Neuron (in vitro differentiated cells): Measurements from ENCODE around the gene BMERB1.
"Not testable (repeated sequence)": the region's sequence is repeated elsewhere in the genome, so short reads cannot be mapped to it uniquely, and the experiment has no call there.

Experiments used
- H2AFZ ChIP-seq: one replicate; pipeline ENCODE4 v1.6.1; 2013; ENCODE audit warnings: low read depth, mild to moderate bottlenecking, inconsistent platforms, low read length, moderate library complexity
- H3K27me3 ChIP-seq: one replicate; pipeline ENCODE4 v1.6.1; 2013; ENCODE audit warnings: low read length; ENCODE audit not compliant: insufficient read depth
- H3K36me3 ChIP-seq: one replicate; pipeline ENCODE4 v1.6.1; 2013; ENCODE audit warnings: low read length; ENCODE audit not compliant: insufficient read depth
- H3K4me1 ChIP-seq: one replicate; pipeline ENCODE4 v1.6.1; 2013; ENCODE audit warnings: low read length; ENCODE audit not compliant: insufficient read depth
- H3K4me3 ChIP-seq: 2 replicates; pipeline ENCODE4 v1.5.1; 2013; ENCODE audit warnings: mild to moderate bottlenecking, low read length, moderate library complexity
- H3K9me3 ChIP-seq: one replicate; pipeline ENCODE4 v1.6.1; 2013; ENCODE audit warnings: low read length

BMERB1 gene

DNA sequence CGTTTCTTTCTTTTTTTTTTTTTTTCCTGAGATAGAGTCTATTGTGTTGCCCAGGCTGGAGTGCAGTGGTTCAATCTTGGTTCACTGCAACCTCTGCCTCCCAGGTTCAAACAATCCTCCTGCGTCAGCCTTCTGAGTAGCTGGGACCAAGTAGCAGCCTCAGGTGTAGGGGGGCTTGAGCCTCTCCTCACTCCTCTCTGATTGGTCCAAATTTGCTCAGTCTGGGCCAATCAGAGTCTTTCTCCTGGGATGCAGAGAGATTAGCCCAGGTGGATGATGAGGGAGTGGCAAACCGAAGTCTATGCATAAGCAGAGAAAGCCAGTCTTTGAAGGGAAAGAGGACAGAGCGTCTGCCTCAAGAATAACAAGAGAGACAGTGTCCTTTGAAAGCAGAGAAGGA, 99.0 kb downstream of the BMERB1 start:
- Histone ChIP-seq H3K27me3 (no peaks in the 10 kb centered on the region), H3K4me1 (peaks cover 16% of the 10 kb centered on the region), H3K4me3 (no peak overlapping the region), H3K36me3 (peaks cover 8% of the 10 kb centered on the region), H3K9me3 (no peaks in the 10 kb centered on the region), H2AFZ (no peak overlapping the region)

DNA sequence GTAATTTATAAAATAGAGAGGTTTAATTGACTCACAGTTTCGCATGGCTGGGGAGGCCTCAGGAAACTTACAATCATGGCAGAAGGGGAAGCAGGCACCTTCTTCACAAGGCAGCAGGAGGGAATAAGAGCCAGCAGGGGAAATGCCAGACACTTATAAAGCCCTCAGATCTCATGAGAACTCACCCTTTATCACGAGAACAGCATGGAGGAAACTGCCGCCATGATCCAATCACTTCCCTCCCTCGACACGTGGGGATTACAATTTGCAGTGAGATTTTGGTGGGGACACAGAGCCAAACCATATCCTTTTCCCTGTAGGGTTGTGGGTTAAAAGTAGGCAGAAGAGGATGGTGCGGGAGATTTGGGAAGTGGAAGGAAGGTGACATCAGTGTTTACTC, 101.4 kb downstream of the BMERB1 start:
- Histone ChIP-seq H3K36me3 (peaks cover 4% of the 10 kb centered on the region), H3K4me1 (peaks cover 27% of the 10 kb centered on the region), H3K27me3 (no peaks in the 10 kb centered on the region), H3K9me3 (no peaks in the 10 kb centered on the region), H3K4me3 (no peak overlapping the region), H2AFZ (no peak overlapping the region)

DNA sequence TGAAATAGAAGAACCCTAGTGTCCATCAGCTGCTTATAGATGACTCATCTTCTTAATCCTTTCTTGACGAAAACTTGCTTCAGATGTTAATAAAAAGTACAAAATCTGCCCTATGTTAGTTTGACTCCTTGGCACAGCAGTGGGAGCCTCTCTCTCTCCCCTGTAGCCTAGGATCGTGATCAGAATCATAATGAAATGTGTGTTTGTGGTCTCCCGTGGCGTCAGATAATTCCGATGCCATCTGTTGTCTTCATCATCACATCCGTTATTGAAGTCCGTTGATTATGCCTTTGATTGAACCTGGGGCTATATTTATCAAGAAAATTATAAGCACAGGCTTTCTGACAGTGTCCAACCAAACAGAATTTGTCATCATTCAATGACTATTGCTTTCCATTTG, 102.5 kb downstream of the BMERB1 start:
- no peak overlapping the region for H3K4me3 ChIP-seq
- no peak overlapping the region for H2AFZ ChIP-seq
- H3K4me1 ChIP-seq: peaks cover 30% of the 10 kb centered on the region
- H3K27me3 ChIP-seq: no peaks in the 10 kb centered on the region
- no peaks in the 10 kb centered on the region for H3K9me3 ChIP-seq
- H3K36me3 ChIP-seq: peaks cover 4% of the 10 kb centered on the region

DNA sequence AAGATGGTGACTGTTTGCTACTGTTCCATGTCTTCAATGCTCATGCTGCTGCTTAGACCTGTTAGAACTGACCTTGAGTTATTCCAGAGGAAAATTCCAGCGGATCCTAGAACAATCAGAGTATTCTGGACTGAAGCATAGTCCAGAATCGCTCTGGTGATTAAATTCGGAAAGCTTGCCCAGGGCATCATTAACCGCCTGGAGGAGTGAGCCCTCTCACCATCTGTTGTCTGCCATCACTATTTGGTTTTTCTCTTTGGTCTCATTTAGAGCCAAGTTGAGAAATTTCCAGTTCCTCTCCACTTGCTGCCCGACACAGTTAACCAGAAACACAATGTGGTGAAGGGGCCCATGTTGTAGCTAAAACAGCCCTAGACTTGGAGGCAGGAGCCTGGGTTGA, 104.1 kb downstream of the BMERB1 start:
- Histone ChIP-seq H3K36me3 (peaks cover 4% of the 10 kb centered on the region), H3K9me3 (peaks cover 6% of the 10 kb centered on the region), H3K4me3 (no peak overlapping the region), H3K4me1 (peaks cover 34% of the 10 kb centered on the region), H3K27me3 (no peaks in the 10 kb centered on the region), H2AFZ (no peak overlapping the region)

DNA sequence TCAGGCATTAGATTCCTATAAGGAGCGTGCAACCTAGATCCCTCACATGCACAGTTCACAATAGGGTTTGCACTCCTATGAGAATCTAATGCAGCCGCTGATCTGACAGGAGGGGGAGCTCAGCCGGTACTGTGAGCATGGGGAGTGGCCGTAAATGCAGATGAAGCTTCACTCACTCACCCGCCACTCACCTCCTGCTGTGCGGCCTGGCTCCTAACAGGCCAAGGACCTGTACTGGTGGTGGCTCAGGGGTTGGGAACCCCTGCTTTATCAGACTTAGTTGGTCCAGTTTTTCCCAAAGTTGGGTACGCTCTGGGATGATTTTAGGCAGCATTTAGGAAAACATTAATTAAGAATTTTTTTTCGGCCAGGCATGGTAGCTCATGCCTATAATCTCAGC, 104.8 kb downstream of the BMERB1 start:
- Histone ChIP-seq H2AFZ (no peak overlapping the region), H3K27me3 (no peaks in the 10 kb centered on the region), H3K4me3 (no peak overlapping the region), H3K9me3 (peaks cover 6% of the 10 kb centered on the region), H3K36me3 (peaks cover 4% of the 10 kb centered on the region), H3K4me1 (peaks cover 27% of the 10 kb centered on the region)

DNA sequence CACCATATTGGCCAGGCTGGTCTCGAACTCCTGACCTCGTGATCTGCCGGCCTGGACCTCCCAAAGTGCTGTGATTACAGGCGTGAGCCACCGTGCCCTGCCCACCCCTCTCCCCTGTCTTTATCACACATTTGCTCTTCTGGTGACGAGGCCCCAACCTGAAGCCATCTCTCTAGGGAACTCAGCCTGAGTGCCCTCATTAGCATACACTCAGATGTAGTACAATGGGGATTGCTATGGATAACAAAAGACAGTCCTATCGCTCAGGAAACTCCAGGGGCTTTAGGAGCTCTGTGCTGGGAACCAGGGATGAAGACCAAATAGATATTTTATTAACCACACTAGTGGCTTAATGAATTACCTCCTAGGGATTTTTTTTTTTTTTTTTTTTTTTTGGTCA, 107.9 kb downstream of the BMERB1 start:
- no peak overlapping the region for H3K4me3 ChIP-seq
- H3K27me3 ChIP-seq: no peaks in the 10 kb centered on the region
- peaks cover 6% of the 10 kb centered on the region for H3K9me3 ChIP-seq
- no peak overlapping the region for H2AFZ ChIP-seq
- H3K4me1 ChIP-seq: peaks cover 21% of the 10 kb centered on the region
- no peaks in the 10 kb centered on the region for H3K36me3 ChIP-seq

DNA sequence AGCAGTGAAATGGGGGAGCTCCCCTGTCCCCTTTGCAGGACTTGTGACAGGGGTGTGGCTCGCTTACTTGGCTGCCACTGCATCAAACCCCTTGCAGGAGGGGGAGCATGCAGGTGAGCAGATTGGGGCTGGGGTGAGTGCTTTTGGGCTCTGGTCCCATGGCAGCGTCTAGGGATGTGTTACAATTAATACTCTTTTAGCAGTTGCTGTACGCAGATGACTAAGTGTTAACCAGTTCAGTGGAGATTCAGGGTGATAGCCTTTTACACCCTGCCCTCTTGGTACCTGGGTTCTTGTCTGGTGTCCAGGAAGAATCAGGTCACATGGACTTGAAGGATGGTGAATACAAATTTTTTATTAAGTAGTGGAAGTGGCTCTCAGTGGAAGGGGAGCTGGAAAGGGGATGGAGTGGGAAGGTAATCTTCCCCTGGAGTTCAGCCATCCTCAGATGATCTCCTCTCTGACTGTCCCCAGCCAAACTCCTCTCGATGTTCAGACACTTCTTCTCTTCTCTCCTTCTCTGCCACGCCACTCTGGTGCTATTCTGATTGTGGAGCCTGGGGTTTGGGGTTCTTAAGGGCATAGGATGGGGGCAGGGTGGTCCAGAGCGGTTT, 108.5 kb downstream of the BMERB1 start:
- Histone ChIP-seq H3K36me3 (no peaks in the 10 kb centered on the region), H3K4me1 (peaks cover 21% of the 10 kb centered on the region), H3K27me3 (no peaks in the 10 kb centered on the region), H2AFZ (no peak overlapping the region), H3K4me3 (no peak overlapping the region), H3K9me3 (peaks cover 6% of the 10 kb centered on the region)

DNA sequence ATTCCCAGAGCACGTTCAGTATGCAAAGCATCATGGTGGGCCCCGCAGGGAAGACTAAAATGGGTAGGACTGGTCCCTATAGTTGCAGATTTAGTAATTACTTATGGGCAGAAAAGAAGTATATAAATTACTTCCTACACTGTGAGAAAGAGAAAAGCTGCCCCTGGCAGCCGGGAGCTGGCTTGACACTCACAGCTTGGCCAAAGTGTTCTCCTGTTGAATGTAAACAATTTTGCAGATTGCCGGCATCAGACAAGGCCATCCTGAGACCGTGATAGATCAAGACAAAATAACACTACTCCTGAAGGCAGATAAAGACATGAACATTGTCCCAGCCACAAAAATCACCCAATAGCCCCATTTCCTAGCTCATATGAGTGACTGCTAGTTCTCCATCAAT, 110.0 kb downstream of the BMERB1 start:
- H3K4me3 ChIP-seq: no peak overlapping the region
- H3K27me3 ChIP-seq: no peaks in the 10 kb centered on the region
- H2AFZ ChIP-seq: no peak overlapping the region
- H3K36me3 ChIP-seq: no peaks in the 10 kb centered on the region
- peaks cover 6% of the 10 kb centered on the region for H3K9me3 ChIP-seq
- H3K4me1 ChIP-seq: peaks cover 19% of the 10 kb centered on the region

DNA sequence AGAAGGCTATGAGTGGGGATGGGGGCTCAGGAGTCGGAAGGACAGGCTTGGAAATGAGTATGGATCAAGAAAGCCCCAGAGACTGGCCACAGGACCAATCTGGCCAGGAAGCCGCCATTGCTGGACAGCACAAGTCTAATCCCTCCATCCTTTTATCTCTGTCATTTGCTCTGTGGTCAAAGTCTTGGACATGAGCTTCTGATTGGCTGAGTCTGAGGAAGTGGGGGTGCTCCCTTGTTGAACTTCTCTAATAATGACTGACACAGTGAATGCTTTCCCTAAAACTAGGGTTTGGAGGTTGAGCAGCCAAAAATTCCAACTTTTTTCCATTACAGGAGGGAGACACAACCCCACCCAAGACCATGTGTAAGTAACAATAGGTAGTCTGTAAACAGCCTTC, 111.2 kb downstream of the BMERB1 start:
- Histone ChIP-seq H3K4me3 (no peak overlapping the region), H3K4me1 (peaks cover 12% of the 10 kb centered on the region), H2AFZ (no peak overlapping the region), H3K27me3 (no peaks in the 10 kb centered on the region), H3K36me3 (no peaks in the 10 kb centered on the region), H3K9me3 (peaks cover 6% of the 10 kb centered on the region)

DNA sequence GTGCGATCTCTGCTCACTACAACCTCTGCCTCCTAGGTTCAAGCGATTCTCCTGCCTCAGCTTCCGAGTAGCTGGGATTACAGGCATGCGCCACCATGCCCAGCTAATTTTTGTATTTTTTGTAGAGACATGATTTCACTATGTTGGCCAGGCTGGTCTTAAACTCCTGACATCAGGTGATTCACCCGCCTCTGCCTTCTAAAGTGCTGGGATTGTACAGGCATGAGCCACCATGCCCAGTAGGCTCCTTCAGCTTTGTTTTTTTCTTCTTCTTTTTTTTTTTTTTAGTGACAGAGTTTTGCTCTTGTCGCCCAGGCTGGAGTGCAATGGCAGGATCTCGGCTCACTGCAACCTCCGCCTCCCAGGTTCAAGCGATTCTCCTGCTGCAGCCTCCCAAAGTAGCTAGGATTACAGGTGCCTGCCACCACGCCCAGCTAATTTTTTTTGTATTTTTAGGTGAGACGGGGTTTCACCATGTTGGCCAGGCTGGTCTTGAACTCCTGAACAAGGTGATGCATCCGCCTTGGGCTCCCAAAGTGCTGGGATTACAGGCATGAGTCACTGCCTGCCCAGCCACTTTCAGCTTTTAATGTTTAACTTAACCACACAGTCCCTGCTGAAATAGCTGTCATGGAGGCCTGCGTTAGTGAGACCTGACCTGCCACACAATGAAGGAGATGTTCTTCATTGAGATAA, 112.8 kb downstream of the BMERB1 start:
- not testable (repeated sequence) for H3K4me3 ChIP-seq, H3K36me3 ChIP-seq, H3K4me1 ChIP-seq, H2AFZ ChIP-seq, H3K27me3 ChIP-seq, H3K9me3 ChIP-seq

DNA sequence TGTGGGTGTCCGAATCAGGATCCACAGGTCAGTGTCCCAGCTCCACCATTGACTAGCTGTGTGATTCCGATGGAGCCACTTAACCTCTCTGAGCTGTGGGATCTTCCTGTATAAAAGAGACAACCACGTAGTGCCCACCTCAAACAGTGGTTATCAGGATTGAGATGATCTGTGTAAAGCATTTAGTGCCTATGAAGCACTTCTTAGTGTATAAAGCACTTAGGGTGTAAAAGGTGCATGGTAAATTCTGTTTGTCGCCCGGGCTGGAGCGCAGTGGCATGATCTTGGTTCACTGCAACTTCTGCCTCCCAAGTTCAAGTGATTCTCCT, 113.3 kb downstream of the BMERB1 start:
- Histone ChIP-seq H3K4me1 (no peaks in the 10 kb centered on the region), H3K9me3 (peaks cover 4% of the 10 kb centered on the region), H3K27me3 (no peaks in the 10 kb centered on the region), H3K4me3 (no peak overlapping the region), H3K36me3 (no peaks in the 10 kb centered on the region), H2AFZ (no peak overlapping the region)

DNA sequence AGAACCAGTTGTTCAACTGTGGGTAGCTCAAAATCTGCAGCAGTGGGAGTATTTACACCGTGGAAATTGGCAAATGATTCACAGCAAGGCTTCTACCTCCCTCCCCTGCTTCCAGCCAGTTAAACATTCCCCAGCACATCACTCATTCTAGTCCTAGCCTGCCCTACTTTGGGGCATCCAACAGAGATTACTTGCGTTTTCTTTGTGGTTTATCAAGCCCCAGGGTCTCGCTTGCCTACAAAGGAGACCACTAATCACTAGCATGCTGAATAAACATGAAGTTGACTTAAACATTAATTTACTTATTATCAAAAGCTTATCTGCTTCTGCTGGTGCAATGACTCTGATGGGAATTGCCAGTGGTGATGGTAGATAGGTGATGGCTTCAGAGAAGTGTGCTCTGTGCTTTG, 114.1 kb downstream of the BMERB1 start:
- no peak overlapping the region for H2AFZ ChIP-seq
- H3K9me3 ChIP-seq: no peaks in the 10 kb centered on the region
- H3K27me3 ChIP-seq: no peaks in the 10 kb centered on the region
- H3K4me1 ChIP-seq: no peaks in the 10 kb centered on the region
- no peaks in the 10 kb centered on the region for H3K36me3 ChIP-seq
- H3K4me3 ChIP-seq: no peak overlapping the region

DNA sequence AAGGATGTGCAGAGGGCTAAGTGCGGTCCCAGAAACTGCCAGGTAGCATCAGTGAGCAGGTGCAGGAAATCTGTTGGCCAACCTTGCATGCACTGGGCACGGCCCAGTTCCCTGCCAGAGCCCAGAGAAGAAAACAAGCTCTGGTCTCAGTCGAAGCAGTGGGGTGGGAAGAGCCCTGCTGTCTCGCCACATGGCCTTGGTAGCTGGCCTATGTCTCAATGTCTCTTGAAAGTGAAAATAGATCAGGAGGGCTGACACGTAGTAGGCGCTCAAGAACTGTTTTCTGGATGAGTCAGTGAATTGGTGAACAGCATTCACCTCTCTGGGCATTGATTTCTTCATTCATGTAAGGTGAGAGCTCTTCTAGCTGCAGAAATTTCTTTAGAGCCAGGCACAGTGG, 118.1 kb downstream of the BMERB1 start:
- Histone ChIP-seq H3K27me3 (no peaks in the 10 kb centered on the region), H3K4me3 (no peak overlapping the region), H3K36me3 (peaks cover 5% of the 10 kb centered on the region), H3K9me3 (no peaks in the 10 kb centered on the region), H2AFZ (no peak overlapping the region), H3K4me1 (no peaks in the 10 kb centered on the region)
